Measurements from ENCODE around the gene TRAPPC14. TPM values are rescaled to one million over a fixed set of nuclear protein-coding genes. Genes with fewer than 3 reads are reported as not detected.
A peak's percentile ranks its signal among the peaks of the same experiment; 100 is the strongest.

Gene TRAPPC14
- total and polyA plus RNA-seq, 9 of the 15 experiments (the other 6 are each of a cell fraction or from before 2014, with no cell fraction given), result 0.42 to 45.9 (median 18.2) TPM

- TF ChIP-seq ZC3H8 (IDR thresholded peaks at IDR 0.05), result no peak
- peak; percentile 61 for TF ChIP-seq RB1 (IDR thresholded peaks at IDR 0.05; ENCODE audit: low read depth)
- peak; percentile 71 for TF ChIP-seq ZFX (CRISPR knock-in tag; IDR thresholded peaks at IDR 0.05)
- TF ChIP-seq ZBED1 (IDR thresholded peaks at IDR 0.05), result peak; percentile 61; the same call in 1 of the 2 replicates
- TF ChIP-seq PHB (CRISPR knock-in tag; IDR thresholded peaks at IDR 0.05), result no peak
- no peak for TF ChIP-seq SIX5 (IDR thresholded peaks at IDR 0.05; ENCODE audit: borderline replicate concordance in 1 of 2, insufficient read depth in 1 of 2, low read depth in 1 of 2, low read length in 2 of 2)
- TF ChIP-seq SREBF1 (IDR thresholded peaks at IDR 0.05; ENCODE audit: borderline replicate concordance, low read depth, low read length), result no peak
- TF ChIP-seq MIER1 (IDR thresholded peaks at IDR 0.05; ENCODE audit: low read depth), result peak; percentile 58; the same call in 1 of the 2 replicates
- TF ChIP-seq, protein P1, sequence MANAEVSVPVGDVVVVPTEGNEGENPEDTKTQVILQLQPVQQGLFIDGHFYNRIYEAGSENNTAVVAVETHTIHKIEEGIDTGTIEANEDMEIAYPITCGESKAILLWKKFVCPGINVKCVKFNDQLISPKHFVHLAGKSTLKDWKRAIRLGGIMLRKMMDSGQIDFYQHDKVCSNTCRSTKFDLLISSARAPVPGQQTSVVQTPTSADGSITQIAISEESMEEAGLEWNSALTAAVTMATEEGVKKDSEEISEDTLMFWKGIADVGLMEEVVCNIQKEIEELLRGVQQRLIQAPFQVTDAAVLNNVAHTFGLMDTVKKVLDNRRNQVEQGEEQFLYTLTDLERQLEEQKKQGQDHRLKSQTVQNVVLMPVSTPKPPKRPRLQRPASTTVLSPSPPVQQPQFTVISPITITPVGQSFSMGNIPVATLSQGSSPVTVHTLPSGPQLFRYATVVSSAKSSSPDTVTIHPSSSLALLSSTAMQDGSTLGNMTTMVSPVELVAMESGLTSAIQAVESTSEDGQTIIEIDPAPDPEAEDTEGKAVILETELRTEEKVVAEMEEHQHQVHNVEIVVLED (CRISPR knock-in tag; IDR thresholded peaks at IDR 0.05), result no peak
- TF ChIP-seq RFX5 (IDR thresholded peaks at IDR 0.05; ENCODE audit: low read depth, low read length), result no peak
- TF ChIP-seq, protein P2, sequence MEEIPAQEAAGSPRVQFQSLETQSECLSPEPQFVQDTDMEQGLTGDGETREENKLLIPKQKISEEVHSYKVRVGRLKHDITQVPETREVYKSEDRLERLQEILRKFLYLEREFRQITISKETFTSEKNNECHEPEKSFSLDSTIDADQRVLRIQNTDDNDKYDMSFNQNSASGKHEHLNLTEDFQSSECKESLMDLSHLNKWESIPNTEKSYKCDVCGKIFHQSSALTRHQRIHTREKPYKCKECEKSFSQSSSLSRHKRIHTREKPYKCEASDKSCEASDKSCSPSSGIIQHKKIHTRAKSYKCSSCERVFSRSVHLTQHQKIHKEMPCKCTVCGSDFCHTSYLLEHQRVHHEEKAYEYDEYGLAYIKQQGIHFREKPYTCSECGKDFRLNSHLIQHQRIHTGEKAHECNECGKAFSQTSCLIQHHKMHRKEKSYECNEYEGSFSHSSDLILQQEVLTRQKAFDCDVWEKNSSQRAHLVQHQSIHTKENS (CRISPR knock-in tag; IDR thresholded peaks at IDR 0.05), result no peak
- TF ChIP-seq, protein P3, sequence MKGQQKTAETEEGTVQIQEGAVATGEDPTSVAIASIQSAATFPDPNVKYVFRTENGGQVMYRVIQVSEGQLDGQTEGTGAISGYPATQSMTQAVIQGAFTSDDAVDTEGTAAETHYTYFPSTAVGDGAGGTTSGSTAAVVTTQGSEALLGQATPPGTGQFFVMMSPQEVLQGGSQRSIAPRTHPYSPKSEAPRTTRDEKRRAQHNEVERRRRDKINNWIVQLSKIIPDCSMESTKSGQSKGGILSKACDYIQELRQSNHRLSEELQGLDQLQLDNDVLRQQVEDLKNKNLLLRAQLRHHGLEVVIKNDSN (CRISPR knock-in tag; IDR thresholded peaks at IDR 0.05), result peak; percentile 98
- peak; percentile 63; the same call in 1 of the 2 replicates for TF ChIP-seq ZNF445 (CRISPR knock-in tag; IDR thresholded peaks at IDR 0.05; ENCODE audit: low read depth)
- peak; percentile 73; the same call in 1 of the 2 replicates for TF ChIP-seq ZNF740 (CRISPR knock-in tag; IDR thresholded peaks at IDR 0.05)
- TF ChIP-seq ZNF740 (tag; IDR thresholded peaks at IDR 0.05), result peak in 1 of 2 experiments; percentile 67; a peak in 1 of 4 replicates
- TF ChIP-seq NR2F6 (CRISPR knock-in tag; IDR thresholded peaks at IDR 0.05), result no peak
- TF ChIP-seq, protein P4, sequence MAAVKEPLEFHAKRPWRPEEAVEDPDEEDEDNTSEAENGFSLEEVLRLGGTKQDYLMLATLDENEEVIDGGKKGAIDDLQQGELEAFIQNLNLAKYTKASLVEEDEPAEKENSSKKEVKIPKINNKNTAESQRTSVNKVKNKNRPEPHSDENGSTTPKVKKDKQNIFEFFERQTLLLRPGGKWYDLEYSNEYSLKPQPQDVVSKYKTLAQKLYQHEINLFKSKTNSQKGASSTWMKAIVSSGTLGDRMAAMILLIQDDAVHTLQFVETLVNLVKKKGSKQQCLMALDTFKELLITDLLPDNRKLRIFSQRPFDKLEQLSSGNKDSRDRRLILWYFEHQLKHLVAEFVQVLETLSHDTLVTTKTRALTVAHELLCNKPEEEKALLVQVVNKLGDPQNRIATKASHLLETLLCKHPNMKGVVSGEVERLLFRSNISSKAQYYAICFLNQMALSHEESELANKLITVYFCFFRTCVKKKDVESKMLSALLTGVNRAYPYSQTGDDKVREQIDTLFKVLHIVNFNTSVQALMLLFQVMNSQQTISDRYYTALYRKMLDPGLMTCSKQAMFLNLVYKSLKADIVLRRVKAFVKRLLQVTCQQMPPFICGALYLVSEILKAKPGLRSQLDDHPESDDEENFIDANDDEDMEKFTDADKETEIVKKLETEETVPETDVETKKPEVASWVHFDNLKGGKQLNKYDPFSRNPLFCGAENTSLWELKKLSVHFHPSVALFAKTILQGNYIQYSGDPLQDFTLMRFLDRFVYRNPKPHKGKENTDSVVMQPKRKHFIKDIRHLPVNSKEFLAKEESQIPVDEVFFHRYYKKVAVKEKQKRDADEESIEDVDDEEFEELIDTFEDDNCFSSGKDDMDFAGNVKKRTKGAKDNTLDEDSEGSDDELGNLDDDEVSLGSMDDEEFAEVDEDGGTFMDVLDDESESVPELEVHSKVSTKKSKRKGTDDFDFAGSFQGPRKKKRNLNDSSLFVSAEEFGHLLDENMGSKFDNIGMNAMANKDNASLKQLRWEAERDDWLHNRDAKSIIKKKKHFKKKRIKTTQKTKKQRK (IDR thresholded peaks at IDR 0.05; ENCODE audit: borderline replicate concordance, low read depth, low read length), result peak; percentile 83
- TF ChIP-seq CREB1 (IDR thresholded peaks at IDR 0.05), result peak; percentile 85
- peak; percentile 91 for TF ChIP-seq CREB1 (CRISPR knock-in tag; IDR thresholded peaks at IDR 0.05)
- TF ChIP-seq PHF21A (IDR thresholded peaks at IDR 0.05; ENCODE audit: borderline replicate concordance, low read depth), result no peak
- TF ChIP-seq RCOR1 (IDR thresholded peaks at IDR 0.05; ENCODE audit: borderline replicate concordance in 1 of 2, low read depth in 2 of 2, low read length in 2 of 2), result peak in 1 of 2 experiments; percentile 64; a peak in 3 of 4 replicates
Observed at GRCh38 chr7:100148559-100149328, 9.8 kb downstream of the TRAPPC14 start, which contains the start of gene LAMTOR4 (continued).
